Measurements from ENCODE around the gene DVL1. TPM values are rescaled to one million over a fixed set of nuclear protein-coding genes. Genes with fewer than 3 reads are reported as not detected.

Gene DVL1
- total and polyA plus RNA-seq, 2 of the 13 experiments (the other 11 are each of a cell fraction or from before 2014, with no cell fraction given), result 30.8 to 60.4 TPM

DNA sequence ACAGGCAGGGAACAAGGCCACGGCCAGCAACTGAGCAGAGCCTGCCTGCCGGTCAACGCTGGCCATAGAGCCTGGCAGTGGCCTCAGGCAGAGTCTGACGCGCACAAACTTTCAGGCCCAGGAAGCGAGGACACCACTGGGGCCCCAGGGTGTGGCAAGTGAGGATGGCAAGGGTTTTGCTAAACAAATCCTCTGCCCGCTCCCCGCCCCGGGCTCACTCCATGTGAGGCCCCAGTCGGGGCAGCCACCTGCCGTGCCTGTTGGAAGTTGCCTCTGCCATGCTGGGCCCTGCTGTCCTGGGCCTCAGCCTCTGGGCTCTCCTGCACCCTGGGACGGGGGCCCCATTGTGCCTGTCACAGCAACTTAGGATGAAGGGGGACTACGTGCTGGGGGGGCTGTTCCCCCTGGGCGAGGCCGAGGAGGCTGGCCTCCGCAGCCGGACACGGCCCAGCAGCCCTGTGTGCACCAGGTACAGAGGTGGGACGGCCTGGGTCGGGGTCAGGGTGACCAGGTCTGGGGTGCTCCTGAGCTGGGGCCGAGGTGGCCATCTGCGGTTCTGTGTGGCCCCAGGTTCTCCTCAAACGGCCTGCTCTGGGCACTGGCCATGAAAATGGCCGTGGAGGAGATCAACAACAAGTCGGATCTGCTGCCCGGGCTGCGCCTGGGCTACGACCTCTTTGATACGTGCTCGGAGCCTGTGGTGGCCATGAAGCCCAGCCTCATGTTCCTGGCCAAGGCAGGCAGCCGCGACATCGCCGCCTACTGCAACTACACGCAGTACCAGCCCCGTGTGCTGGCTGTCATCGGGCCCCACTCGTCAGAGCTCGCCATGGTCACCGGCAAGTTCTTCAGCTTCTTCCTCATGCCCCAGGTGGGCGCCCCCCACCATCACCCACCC, 17.9 kb downstream of the DVL1 start, which contains the start of gene TAS1R3 (continued):
- TF ChIP-seq, protein P1, sequence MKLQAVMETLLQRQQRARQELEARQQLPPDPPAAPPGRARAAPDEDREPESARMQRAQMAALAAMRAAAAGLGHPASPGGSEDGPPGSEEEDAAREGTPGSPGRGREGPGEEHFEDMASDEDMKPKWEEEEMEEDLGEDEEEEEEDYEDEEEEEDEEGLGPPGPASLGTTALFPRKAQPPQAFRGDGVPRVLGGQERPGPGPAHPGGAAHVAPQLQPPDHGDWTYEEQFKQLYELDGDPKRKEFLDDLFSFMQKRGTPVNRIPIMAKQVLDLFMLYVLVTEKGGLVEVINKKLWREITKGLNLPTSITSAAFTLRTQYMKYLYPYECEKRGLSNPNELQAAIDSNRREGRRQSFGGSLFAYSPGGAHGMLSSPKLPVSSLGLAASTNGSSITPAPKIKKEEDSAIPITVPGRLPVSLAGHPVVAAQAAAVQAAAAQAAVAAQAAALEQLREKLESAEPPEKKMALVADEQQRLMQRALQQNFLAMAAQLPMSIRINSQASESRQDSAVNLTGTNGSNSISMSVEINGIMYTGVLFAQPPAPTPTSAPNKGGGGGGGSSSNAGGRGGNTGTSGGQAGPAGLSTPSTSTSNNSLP (IDR thresholded peaks at IDR 0.05; ENCODE audit: low read depth, low read length), result no peak
- no peak for TF ChIP-seq HNRNPLL (IDR thresholded peaks at IDR 0.05; ENCODE audit: low read depth, low read length, poor library complexity, severe bottlenecking)
- no peak for TF ChIP-seq U2AF2 (IDR thresholded peaks at IDR 0.05; ENCODE audit: low read depth, low read length)
- no peak for TF ChIP-seq ZNF772 (CRISPR knock-in tag; IDR thresholded peaks at IDR 0.05)
- TF ChIP-seq ZNF549 (CRISPR knock-in tag; IDR thresholded peaks at IDR 0.05), result no peak
- no peak for TF ChIP-seq NFIB (CRISPR knock-in tag; IDR thresholded peaks at IDR 0.05; ENCODE audit: borderline replicate concordance)
- TF ChIP-seq MEIS2 (CRISPR knock-in tag; IDR thresholded peaks at IDR 0.05), result no peak
- TF ChIP-seq ZNF737 (CRISPR knock-in tag; IDR thresholded peaks at IDR 0.05; ENCODE audit: borderline replicate concordance), result no peak
- TF ChIP-seq HDAC1 (CRISPR knock-in tag; IDR thresholded peaks at IDR 0.05), result no peak
- TF ChIP-seq HDAC6 (IDR thresholded peaks at IDR 0.05; ENCODE audit: low read depth, low read length), result no peak
- no peak for TF ChIP-seq ZNF510 (CRISPR knock-in tag; IDR thresholded peaks at IDR 0.05; ENCODE audit: low read depth)
- no peak for TF ChIP-seq ZNF292 (CRISPR knock-in tag; IDR thresholded peaks at IDR 0.05; ENCODE audit: borderline replicate concordance, low read depth)
- no peak for TF ChIP-seq ZMYM3 (CRISPR knock-in tag; IDR thresholded peaks at IDR 0.05)
- TF ChIP-seq, protein P2, sequence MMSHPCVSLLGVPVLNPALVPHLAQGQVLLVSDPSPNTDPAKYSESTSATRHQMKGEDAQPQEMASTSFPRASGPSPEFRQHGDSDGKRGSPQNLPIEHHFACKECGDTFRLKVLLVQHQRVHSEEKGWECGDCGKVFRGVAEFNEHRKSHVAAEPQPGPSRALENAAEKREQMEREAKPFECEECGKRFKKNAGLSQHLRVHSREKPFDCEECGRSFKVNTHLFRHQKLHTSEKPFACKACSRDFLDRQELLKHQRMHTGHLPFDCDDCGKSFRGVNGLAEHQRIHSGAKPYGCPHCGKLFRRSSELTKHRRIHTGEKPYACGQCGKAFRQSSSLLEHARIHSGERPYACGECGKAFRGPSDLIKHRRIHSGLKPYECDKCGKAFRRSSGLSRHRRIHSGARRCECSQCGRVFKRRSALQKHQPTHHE (CRISPR knock-in tag; IDR thresholded peaks at IDR 0.05; ENCODE audit: borderline replicate concordance), result 0 out of 2 replicates have a peak, but pooled peaks have one; percentile 31
- TF ChIP-seq MTF1 (CRISPR knock-in tag; IDR thresholded peaks at IDR 0.05), result no peak
- TF ChIP-seq NR2F1 (CRISPR knock-in tag; IDR thresholded peaks at IDR 0.05), result no peak
- no peak for TF ChIP-seq NFYB (CRISPR knock-in tag; IDR thresholded peaks at IDR 0.05)
- TF ChIP-seq NCOA1 (CRISPR knock-in tag; IDR thresholded peaks at IDR 0.05), result 0 out of 2 replicates have a peak, but pooled peaks have one; percentile 58
- TF ChIP-seq, protein P3, sequence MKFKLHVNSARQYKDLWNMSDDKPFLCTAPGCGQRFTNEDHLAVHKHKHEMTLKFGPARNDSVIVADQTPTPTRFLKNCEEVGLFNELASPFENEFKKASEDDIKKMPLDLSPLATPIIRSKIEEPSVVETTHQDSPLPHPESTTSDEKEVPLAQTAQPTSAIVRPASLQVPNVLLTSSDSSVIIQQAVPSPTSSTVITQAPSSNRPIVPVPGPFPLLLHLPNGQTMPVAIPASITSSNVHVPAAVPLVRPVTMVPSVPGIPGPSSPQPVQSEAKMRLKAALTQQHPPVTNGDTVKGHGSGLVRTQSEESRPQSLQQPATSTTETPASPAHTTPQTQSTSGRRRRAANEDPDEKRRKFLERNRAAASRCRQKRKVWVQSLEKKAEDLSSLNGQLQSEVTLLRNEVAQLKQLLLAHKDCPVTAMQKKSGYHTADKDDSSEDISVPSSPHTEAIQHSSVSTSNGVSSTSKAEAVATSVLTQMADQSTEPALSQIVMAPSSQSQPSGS (CRISPR knock-in tag; IDR thresholded peaks at IDR 0.05), result no peak
- TF ChIP-seq, protein P4, sequence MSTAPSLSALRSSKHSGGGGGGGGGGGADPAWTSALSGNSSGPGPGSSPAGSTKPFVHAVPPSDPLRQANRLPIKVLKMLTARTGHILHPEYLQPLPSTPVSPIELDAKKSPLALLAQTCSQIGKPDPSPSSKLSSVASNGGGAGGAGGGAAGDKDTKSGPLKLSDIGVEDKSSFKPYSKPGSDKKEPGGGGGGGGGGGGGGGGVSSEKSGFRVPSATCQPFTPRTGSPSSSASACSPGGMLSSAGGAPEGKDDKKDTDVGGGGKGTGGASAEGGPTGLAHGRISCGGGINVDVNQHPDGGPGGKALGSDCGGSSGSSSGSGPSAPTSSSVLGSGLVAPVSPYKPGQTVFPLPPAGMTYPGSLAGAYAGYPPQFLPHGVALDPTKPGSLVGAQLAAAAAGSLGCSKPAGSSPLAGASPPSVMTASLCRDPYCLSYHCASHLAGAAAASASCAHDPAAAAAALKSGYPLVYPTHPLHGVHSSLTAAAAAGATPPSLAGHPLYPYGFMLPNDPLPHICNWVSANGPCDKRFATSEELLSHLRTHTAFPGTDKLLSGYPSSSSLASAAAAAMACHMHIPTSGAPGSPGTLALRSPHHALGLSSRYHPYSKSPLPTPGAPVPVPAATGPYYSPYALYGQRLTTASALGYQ (CRISPR knock-in tag; IDR thresholded peaks at IDR 0.05), result no peak
- TF ChIP-seq MTF2 (CRISPR knock-in tag; IDR thresholded peaks at IDR 0.05; ENCODE audit: borderline replicate concordance), result peak; percentile 61; the same call in 1 of the 2 replicates
- TF ChIP-seq ZNF720 (CRISPR knock-in tag; IDR thresholded peaks at IDR 0.05), result no peak
- no peak for TF ChIP-seq ZNF468 (CRISPR knock-in tag; IDR thresholded peaks at IDR 0.05)

Data from HepG2 (cell line).